ENCODE data around the gene MARCHF9. TPM values are rescaled to one million over a fixed set of nuclear protein-coding genes. Genes with fewer than 3 reads are reported as not detected.

MARCHF9 gene
- total RNA-seq, 1 experiment from 2014 or later = 6.2 TPM

GRCh38 chr12:57744777-57745484 is 10.0 kb upstream of the MARCHF9 start, which contains the start of gene TSPAN31 (continued):
- TF ChIP-seq, protein P1, sequence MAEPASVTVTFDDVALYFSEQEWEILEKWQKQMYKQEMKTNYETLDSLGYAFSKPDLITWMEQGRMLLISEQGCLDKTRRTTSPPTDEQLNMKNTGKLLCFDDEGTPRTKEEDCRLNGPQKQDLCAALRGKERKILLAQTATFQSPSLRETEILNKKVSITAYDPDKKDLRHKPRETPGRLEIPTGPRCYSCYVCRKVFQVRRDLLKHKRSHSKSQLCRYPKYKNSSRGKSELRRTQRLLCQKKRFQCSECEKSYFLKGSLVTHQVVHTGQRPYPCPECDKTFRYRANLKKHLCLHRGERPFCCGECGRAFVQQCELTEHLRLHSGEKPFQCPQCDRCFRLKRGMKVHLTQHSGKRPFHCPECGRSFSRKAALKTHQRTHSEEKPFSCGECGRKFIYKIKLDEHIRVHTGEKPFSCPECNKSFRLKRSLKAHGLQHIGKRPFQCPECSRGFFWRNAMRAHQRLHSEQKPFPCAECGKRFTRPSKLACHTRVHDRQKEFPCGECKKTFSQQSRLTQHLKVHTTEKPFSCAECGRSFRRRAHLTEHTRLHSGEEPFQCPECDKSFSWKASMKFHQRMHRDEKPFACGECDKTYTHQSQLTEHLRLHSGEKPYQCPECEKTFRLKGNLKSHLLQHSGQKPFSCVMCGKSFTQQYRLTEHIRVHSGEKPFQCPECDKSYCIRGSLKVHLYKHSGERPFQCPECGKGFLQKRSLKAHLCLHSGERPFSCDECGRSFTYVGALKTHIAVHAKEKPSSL (CRISPR knock-in tag; conservative IDR thresholded peaks at IDR 0.05) = no peak
- TF ChIP-seq MXD4 (CRISPR knock-in tag; IDR thresholded peaks at IDR 0.05; ENCODE audit: borderline replicate concordance) (no peak), NFE2L1 (CRISPR knock-in tag; IDR thresholded peaks at IDR 0.05) (no peak), NFYB (CRISPR knock-in tag; conservative IDR thresholded peaks at IDR 0.05; ENCODE audit: low read depth) (peak; percentile 86), ATF1 (CRISPR knock-in tag; IDR thresholded peaks at IDR 0.05) (no peak), ZNF219 (CRISPR knock-in tag; IDR thresholded peaks at IDR 0.05; ENCODE audit: borderline replicate concordance) (no peak), AFF4 (CRISPR knock-in tag; IDR thresholded peaks at IDR 0.05; ENCODE audit: borderline replicate concordance) (no peak), CREB1 (CRISPR knock-in tag; IDR thresholded peaks at IDR 0.05) (no peak), NR2C2 (CRISPR knock-in tag; IDR thresholded peaks at IDR 0.05) (no peak), ZNF317 (CRISPR knock-in tag; IDR thresholded peaks at IDR 0.05; ENCODE audit: borderline replicate concordance, low read depth) (no peak), SOX15 (CRISPR knock-in tag; IDR thresholded peaks at IDR 0.05) (no peak), SP1 (CRISPR knock-in tag; conservative IDR thresholded peaks at IDR 0.05) (no peak; the same call in 1 of the 2 replicates), ELF4 (CRISPR knock-in tag; IDR thresholded peaks at IDR 0.05; ENCODE audit: low read depth) (no peak), SMAD3 (CRISPR knock-in tag; IDR thresholded peaks at IDR 0.05; ENCODE audit: borderline replicate concordance) (0 out of 2 replicates have a peak, but pooled peaks have one; percentile 16), IRF1 (CRISPR knock-in tag; IDR thresholded peaks at IDR 0.05) (no peak), ZMAT4 (CRISPR knock-in tag; IDR thresholded peaks at IDR 0.05) (no peak), IRF2 (CRISPR knock-in tag; IDR thresholded peaks at IDR 0.05; ENCODE audit: borderline replicate concordance, low read depth) (no peak), ZNF512 (CRISPR knock-in tag; IDR thresholded peaks at IDR 0.05; ENCODE audit: borderline replicate concordance) (no peak), PRRX2 (CRISPR knock-in tag; IDR thresholded peaks at IDR 0.05) (peak; percentile 87), TEAD1 (CRISPR knock-in tag; IDR thresholded peaks at IDR 0.05) (0 out of 2 replicates have a peak, but pooled peaks have one; percentile 12)
- TF ChIP-seq, protein P2, sequence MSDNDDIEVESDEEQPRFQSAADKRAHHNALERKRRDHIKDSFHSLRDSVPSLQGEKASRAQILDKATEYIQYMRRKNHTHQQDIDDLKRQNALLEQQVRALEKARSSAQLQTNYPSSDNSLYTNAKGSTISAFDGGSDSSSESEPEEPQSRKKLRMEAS (CRISPR knock-in tag; IDR thresholded peaks at IDR 0.05) = 0 out of 2 replicates have a peak, but pooled peaks have one; percentile 5
- TF ChIP-seq, protein P3, sequence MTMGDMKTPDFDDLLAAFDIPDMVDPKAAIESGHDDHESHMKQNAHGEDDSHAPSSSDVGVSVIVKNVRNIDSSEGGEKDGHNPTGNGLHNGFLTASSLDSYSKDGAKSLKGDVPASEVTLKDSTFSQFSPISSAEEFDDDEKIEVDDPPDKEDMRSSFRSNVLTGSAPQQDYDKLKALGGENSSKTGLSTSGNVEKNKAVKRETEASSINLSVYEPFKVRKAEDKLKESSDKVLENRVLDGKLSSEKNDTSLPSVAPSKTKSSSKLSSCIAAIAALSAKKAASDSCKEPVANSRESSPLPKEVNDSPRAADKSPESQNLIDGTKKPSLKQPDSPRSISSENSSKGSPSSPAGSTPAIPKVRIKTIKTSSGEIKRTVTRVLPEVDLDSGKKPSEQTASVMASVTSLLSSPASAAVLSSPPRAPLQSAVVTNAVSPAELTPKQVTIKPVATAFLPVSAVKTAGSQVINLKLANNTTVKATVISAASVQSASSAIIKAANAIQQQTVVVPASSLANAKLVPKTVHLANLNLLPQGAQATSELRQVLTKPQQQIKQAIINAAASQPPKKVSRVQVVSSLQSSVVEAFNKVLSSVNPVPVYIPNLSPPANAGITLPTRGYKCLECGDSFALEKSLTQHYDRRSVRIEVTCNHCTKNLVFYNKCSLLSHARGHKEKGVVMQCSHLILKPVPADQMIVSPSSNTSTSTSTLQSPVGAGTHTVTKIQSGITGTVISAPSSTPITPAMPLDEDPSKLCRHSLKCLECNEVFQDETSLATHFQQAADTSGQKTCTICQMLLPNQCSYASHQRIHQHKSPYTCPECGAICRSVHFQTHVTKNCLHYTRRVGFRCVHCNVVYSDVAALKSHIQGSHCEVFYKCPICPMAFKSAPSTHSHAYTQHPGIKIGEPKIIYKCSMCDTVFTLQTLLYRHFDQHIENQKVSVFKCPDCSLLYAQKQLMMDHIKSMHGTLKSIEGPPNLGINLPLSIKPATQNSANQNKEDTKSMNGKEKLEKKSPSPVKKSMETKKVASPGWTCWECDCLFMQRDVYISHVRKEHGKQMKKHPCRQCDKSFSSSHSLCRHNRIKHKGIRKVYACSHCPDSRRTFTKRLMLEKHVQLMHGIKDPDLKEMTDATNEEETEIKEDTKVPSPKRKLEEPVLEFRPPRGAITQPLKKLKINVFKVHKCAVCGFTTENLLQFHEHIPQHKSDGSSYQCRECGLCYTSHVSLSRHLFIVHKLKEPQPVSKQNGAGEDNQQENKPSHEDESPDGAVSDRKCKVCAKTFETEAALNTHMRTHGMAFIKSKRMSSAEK (CRISPR knock-in tag; IDR thresholded peaks at IDR 0.05; ENCODE audit: borderline replicate concordance) = 0 out of 2 replicates have a peak, but pooled peaks have one; percentile 17
- TF ChIP-seq, protein P4, sequence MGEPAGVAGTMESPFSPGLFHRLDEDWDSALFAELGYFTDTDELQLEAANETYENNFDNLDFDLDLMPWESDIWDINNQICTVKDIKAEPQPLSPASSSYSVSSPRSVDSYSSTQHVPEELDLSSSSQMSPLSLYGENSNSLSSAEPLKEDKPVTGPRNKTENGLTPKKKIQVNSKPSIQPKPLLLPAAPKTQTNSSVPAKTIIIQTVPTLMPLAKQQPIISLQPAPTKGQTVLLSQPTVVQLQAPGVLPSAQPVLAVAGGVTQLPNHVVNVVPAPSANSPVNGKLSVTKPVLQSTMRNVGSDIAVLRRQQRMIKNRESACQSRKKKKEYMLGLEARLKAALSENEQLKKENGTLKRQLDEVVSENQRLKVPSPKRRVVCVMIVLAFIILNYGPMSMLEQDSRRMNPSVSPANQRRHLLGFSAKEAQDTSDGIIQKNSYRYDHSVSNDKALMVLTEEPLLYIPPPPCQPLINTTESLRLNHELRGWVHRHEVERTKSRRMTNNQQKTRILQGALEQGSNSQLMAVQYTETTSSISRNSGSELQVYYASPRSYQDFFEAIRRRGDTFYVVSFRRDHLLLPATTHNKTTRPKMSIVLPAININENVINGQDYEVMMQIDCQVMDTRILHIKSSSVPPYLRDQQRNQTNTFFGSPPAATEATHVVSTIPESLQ (CRISPR knock-in tag; IDR thresholded peaks at IDR 0.05) = no peak
